GM12865 (cell line): Measurements from ENCODE around the gene SLC35F4.

Source experiments
- DNase-seq: peaks from one replicate; pipeline ENCODE4 v3.0.0; 2010; ENCODE audit warnings: low read depth
- H3K4me3 ChIP-seq: 2 replicates; pipeline ENCODE4 v1.5.1; 2011; ENCODE audit warnings: mild to moderate bottlenecking, low read depth, low read length, control low read depth
- TF ChIP-seq, protein P1 (sequence below): IDR thresholded peaks from 2 replicates; pipeline ENCODE4 v1.5.1; 2011; ENCODE audit warnings: low read length, control low read depth, low read depth, inconsistent platforms; ENCODE audit not compliant: insufficient read depth; ENCODE audit errors: missing control alignments

The SLC35F4 gene

DNA sequence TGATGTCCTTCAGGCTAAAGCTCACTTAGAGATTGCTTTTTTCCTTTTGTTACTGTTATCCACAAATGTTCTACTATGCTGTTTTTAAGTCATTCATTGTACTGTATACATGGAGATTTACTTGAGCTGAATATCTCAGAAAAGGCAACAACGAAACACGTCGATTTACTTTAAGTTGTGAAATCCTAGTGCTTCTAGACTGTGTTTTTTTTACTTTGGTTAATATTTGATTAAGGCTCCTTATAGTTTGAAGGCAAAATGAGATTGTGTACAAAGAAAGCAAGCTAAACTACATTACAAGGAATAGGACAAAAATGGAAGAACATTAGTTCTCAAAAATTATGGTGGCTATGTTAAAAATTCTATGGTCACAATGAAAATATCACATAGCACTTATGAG lies 114.5 kb downstream of the SLC35F4 start:
- no peak for DNase-seq
- TF ChIP-seq, protein P1, sequence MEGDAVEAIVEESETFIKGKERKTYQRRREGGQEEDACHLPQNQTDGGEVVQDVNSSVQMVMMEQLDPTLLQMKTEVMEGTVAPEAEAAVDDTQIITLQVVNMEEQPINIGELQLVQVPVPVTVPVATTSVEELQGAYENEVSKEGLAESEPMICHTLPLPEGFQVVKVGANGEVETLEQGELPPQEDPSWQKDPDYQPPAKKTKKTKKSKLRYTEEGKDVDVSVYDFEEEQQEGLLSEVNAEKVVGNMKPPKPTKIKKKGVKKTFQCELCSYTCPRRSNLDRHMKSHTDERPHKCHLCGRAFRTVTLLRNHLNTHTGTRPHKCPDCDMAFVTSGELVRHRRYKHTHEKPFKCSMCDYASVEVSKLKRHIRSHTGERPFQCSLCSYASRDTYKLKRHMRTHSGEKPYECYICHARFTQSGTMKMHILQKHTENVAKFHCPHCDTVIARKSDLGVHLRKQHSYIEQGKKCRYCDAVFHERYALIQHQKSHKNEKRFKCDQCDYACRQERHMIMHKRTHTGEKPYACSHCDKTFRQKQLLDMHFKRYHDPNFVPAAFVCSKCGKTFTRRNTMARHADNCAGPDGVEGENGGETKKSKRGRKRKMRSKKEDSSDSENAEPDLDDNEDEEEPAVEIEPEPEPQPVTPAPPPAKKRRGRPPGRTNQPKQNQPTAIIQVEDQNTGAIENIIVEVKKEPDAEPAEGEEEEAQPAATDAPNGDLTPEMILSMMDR = no peak
- no peak overlapping the region for H3K4me3 ChIP-seq

DNA sequence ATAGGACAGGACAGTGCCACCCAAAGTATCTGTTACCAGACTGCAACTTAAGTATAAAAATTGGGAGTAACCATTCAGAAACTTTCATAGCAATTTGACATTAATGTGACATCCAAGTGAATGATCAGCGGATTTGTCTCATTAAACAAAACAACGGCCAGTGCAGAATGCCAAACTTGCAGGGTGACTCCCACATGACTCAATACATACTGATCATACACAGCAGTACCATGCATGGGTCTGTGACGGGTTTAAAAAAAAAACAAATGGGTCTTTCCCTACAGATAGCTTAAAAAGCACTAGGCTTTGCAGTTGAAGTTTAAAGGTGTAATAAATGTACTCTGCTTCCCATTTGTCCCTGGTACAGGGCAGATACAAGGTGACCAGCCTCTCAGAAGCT lies 116.6 kb downstream of the SLC35F4 start:
- TF ChIP-seq, protein P1 = no peak
- H3K4me3 ChIP-seq = no peak overlapping the region
- DNase-seq = no peak

DNA sequence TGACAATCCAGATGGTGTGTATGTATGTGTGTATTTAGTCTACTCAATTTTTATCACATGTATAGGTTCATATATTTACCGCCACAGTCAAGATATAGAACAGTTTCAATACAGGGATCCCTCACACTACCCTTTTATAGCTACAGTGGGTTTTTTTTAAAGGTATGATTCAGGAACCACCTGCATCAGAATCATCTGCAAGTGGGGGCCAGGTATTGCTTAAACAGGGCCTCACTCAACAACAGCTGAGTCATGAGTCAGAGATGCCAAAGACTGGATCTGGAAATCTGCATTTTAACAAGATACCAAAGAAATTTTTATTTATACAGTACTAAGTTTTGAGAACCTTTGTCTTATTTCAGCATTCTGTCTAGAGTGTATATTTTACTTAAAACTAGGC lies 117.6 kb downstream of the SLC35F4 start:
- TF ChIP-seq, protein P1 = no peak
- H3K4me3 ChIP-seq = no peak overlapping the region
- no peak for DNase-seq

DNA sequence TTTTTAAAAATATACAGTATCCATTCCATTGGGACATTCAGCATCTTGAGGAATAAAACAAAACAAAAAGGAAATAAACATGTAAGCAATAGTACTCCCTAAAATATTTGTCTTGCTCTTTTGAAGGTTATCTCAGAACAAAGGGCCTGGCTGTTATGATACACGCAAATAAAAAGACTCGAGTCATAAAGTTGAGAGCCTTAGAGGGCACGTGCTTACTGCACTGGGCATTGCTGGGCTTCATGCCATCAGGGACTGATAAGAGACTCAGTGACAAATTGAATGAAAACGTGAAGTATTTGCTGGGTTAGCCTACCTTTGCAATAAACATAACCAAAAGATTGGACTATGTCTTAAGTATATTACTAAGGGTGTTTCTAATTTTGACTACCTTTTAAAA lies 118.9 kb downstream of the SLC35F4 start:
- TF ChIP-seq, protein P1 = no peak
- H3K4me3 ChIP-seq = no peak overlapping the region
- DNase-seq = no peak

DNA sequence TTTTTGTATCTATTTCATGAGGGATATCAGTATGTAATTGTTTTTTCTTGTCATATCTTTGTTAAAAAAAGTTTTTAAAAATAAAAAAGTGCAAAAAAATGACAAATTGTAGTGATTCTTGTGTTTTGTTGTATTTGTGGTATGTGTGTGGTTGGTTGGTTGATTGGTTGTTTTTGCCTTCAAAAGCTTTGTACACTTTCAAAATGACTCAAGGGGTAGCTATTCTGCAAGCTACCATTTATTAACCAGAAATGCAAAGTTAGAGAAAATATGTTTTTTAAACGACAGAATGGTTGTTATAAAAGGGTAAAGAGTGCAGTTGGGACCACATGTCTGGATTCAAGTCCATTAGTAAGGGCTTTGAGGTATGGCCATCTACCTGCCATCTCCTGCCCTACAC lies 119.3 kb downstream of the SLC35F4 start:
- TF ChIP-seq, protein P1 = no peak
- no peak overlapping the region for H3K4me3 ChIP-seq
- no peak for DNase-seq

DNA sequence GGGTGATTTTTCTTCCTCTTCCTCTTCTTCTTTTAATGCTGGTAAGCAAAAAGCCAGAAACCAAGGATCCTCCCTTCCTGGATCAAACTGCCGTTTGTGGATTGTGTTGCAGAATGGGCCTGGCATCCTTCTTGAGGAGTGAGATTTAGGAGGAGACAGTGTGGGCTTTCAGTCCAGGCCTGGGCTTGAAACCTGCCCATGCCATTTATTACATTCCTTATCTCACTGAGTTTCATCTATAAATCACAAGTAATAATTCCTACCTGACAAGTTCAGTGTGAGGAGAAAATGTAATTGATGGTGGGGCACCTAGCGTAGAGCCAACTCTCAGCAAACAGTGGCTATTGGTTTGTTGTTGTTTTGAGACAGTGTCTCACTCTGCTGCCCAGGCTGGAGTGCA lies 126.4 kb downstream of the SLC35F4 start:
- TF ChIP-seq, protein P1 = no peak
- no peak for DNase-seq
- H3K4me3 ChIP-seq = no peak overlapping the region

DNA sequence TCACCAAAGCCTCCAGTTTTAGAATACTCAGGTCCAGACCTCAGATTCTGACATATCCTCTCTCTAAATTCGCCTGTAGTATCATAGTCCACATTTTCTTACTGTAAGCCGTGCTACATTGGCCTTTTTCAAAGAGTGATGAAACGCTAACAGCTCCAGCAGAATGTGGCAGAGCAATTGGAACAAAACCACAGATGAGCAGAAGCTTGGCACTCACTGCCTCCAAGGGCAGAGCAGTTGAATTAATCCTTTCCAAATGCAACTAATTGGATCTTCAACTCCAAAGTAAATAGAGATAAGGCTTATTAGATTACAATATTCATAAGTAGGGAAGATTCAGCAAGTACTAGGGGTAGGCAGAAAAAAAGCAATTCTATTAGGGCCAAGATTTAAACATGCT lies 128.3 kb downstream of the SLC35F4 start:
- TF ChIP-seq, protein P1 = no peak
- DNase-seq = no peak
- H3K4me3 ChIP-seq = no peak overlapping the region
